T1000 (cell line): ENCODE data around the gene HDGFL1.

ENCODE experiments used
- DNase-seq: peaks from one replicate; lab custom pipeline; 2025; ENCODE audit warnings: mixed read lengths; lab: John Stamatoyannopoulos, UW

Gene HDGFL1

GRCh38 chr6:22569281-22570184 lies at the start of gene HDGFL1:
HDGFL1 (plus strand) TSS chr6:22569566; CDS start chr6:22569576, 10 bp downstream.
- no peak for DNase-seq

DNA sequence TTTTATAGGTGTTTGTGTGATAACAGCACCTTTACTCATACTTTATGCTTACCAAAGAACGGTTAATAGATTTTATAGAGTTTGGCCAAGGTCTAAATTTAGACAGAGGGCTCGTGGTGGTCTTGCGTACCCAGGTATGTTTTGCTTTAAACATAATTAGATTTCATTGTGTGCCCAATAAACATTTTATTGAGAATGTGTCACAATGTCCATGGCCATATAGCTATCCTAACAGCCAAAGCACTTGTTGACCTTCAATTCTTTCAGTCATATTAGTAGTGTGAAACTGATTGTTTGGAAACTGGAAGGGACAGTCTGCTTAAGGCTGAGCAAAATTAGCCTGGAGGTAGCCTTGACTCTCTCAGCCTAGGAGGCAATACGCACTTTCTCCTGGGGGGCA lies 48.3 kb upstream of the HDGFL1 start:
- no peak for DNase-seq

- DNase-seq: no peak
These were observed 42.6 kb upstream of the HDGFL1 start for GRCh38 chr6:22526736-22527135.

- DNase-seq: no peak
These were observed 39.5 kb upstream of the HDGFL1 start for GRCh38 chr6:22529866-22530265.

- no peak for DNase-seq
These were observed 38.9 kb upstream of the HDGFL1 start for GRCh38 chr6:22530506-22530905.

GRCh38 chr6:22536122-22536521 lies 33.2 kb upstream of the HDGFL1 start:
- no peak for DNase-seq

GRCh38 chr6:22544476-22544875 lies 24.9 kb upstream of the HDGFL1 start:
- no peak for DNase-seq

GRCh38 chr6:22545051-22545450 lies 24.3 kb upstream of the HDGFL1 start:
- DNase-seq: no peak

- DNase-seq: no peak
These were observed 23.1 kb upstream of the HDGFL1 start for GRCh38 chr6:22546236-22546635.

GRCh38 chr6:22550971-22551670 lies 18.2 kb upstream of the HDGFL1 start:
- no peak for DNase-seq

DNA sequence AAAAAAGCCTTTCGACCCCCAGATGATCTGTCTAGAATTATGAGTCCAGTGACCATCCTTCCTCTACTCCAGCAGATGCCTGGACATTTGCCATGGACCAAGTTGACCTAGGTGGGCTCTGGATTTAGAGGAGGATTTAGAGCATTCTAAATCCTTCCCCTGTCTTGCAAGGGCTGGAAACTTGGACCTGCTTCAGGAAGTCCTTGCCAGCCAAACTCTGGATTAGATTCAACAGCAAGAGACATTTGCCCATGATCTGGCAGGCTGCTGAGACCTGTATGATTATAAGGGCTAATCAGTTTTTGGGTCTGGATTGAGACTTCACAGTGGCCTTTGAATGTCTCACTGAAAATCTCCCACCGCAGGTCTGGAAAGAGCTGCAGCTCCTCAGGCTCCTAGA lies 13.1 kb upstream of the HDGFL1 start:
- no peak for DNase-seq

DNA sequence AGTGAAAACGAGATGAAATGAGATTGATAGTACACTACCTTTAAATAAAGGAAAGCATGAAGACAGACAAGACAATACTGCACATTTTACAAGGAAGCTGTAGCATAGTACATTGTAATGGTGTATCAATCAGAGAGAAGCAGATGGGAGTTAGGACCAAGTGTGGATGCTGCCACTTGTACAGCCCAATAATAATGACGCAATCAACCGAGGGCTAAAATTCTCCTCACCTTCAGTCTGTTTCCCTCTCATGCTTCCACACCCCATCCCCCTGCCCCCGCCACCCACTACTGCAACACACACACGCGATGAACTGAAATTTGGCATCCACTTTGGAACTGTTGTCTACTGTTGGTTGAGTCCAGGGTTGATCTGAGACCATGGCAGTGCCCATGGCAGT lies 12.4 kb upstream of the HDGFL1 start:
- DNase-seq: no peak

DNA sequence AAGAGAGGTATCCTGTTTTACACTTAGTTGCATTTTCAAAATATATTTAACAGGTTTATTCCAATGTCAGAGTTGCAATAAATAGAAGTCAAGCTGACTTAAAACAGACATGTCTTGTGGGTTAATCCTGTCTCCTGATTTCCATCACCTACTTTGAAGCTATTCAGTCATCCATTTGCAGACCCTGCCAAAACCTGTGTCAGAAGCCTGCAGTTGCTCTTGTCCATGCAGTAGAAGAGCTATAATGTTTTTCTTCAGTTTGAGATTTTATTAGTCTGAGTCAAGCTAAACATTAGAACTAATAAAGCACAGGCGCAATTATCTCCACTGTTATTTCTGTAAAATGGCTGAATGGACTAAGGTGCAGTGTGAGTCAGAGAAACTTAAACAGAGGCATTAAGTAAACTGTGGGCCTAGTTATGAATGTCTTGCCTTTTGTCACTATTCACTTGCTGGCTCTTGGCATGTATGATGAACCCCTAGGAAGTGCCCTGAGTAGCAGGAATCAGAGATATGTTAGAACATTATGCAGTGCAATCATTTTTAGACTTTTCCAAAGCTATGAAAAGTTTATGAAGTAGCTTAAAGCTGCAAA lies 11.0 kb upstream of the HDGFL1 start:
- DNase-seq: peak; percentile 26

- DNase-seq: no peak
These were observed 512 bp upstream of the HDGFL1 start for GRCh38 chr6:22568854-22569253.

GRCh38 chr6:22570185-22570551 lies 802 bp downstream of the HDGFL1 start:
- DNase-seq: no peak

DNA sequence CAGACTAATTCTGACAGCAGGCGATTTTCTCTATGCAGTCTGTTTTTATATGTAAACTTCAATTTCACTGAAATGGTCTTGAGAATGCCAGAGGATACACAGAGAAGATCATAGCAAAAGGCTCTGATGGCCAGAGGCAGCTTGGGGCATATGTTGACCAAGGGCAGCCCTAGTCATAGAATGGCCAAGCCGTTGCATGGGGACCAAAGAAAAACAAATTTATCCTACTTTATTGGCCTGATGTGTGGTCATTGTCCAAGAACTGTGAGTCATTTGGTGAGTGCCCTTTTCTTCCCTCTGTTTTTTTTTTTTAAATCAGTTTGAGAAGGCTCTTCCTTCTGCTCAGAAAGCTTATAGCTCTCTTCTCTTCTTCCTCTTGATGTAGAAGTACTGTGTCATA lies 5.8 kb downstream of the HDGFL1 start:
- DNase-seq: peak; percentile 37

DNA sequence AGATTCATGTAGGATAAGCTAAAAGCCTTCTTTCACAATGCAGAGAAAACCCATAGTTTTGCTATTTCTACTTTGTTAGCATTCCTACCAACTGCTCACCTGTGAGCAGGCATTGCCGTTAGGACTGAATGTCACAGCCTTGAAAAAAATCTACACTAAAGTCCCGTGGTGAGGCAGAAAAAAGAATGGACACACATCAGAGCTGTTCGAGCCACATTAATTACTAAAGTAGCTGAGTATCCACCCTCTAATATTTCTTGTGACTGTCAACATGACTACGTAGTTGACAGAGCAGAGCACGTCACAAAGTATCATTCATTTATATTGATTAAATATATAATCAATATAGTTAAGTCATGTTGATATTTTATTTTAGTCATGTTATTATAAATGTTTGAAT lies 10.1 kb downstream of the HDGFL1 start:
- DNase-seq: no peak

DNA sequence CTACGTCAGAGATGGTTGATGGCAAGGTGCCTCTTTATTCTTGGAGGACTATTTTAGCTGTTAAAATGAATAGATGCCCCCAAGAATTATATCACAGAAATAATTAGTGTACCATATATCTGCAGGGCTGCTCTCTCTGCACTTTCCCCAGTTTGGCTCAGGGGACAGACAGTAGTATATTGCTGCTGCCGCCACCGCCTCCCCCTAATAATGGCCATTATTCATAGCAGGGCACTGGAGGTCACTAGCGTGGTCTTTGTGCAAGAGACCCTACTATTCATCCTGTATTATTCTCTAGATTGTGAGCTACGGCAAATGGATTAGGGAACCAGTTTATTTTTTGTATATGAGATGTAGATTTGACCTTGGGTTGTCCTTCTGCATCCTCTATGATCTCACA lies 11.0 kb downstream of the HDGFL1 start:
- no peak for DNase-seq

DNA sequence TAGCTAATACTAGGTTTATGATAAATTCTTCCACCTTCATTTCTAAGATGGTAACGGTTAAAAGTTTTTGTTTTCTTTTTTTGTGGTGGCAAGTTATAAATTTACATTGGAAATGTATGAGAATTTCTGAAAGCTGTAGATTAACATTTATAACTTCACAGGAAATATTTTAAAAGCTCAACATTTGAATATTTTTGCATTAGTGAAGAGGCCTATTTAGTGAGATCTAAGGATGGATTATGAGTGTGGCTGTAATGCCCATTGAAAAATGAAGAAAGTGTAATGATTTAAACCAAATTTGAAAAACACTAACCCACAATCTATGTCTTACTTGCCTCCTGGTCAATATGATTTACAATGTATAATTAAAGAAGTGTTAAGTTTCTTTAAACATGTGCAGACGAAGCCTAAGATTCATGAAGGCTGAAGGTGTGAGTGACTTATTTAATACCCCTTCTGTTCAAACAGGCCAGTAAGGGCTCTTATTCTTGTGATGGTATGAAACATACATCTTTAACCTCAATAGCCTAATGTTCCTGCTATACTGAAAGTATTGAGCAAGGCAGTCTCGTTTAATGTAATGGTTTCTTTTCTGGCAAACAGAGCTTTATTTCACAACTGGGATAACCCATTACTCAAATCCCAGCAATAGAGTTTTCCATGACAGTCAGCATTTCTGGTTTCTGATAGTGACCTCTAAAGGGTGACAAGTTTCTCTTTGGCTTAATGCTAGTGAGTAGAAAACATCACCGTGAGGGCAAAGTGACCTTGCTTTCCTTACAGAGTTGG lies 13.2 kb downstream of the HDGFL1 start:
- DNase-seq: no peak

- DNase-seq: no peak
These were observed 13.9 kb downstream of the HDGFL1 start for GRCh38 chr6:22583230-22583629.

GRCh38 chr6:22583927-22584326 lies 14.6 kb downstream of the HDGFL1 start:
- DNase-seq: no peak

DNA sequence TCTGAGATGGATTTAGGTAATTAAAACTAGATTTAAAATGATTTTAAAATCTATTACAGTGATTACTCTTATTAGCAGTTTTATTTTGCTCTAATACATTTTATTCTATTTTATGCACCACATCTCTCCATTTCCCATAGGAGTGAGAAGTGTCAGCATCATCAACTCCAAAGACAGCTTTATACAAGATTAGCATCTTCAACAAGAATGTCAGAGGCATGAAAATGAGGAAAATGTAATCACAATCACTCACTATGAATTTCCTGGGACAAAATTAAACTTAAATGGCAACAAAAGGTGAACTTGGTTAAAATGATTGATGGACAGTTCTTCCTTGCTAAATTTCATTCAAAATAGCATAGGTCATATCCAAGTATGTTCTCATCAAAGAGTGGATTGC lies 19.8 kb downstream of the HDGFL1 start:
- DNase-seq: no peak
